Caki2 (cell line): ENCODE results near the gene MYH10. TPM values are rescaled to one million over a fixed set of nuclear protein-coding genes. Genes with fewer than 3 reads are reported as not detected.
"Not testable (repeated sequence)": the region's sequence is repeated elsewhere in the genome, so short reads cannot be mapped to it uniquely, and the experiment has no call there.

Experiments
- DNase-seq: peaks from one replicate; pipeline ENCODE4 v3.0.0-alpha.2; 2015; ENCODE audit warnings: low read depth
- in situ Hi-C: cut with HindIII; loops from 2 replicates; pipeline ENCODE4 v1.10.0; 2016; ENCODE audit warnings: low sequenced_read_pairs, low pct_unique_long_range_greater_than_20kb, mixed read lengths
- total RNA-seq: library from RNA; depleted of rRNA; stranded (reverse); fragments of >200 nt; shearing (Covaris generic); gene quantifications from 2 replicates; pipeline ENCODE4 v1.2.3, GENCODE V29; 2014; ENCODE audit warnings: low replicate concordance; rRNA removed

MYH10 gene
- total RNA-seq, result 3.4 and 4.3 TPM in 2 replicates

DNA sequence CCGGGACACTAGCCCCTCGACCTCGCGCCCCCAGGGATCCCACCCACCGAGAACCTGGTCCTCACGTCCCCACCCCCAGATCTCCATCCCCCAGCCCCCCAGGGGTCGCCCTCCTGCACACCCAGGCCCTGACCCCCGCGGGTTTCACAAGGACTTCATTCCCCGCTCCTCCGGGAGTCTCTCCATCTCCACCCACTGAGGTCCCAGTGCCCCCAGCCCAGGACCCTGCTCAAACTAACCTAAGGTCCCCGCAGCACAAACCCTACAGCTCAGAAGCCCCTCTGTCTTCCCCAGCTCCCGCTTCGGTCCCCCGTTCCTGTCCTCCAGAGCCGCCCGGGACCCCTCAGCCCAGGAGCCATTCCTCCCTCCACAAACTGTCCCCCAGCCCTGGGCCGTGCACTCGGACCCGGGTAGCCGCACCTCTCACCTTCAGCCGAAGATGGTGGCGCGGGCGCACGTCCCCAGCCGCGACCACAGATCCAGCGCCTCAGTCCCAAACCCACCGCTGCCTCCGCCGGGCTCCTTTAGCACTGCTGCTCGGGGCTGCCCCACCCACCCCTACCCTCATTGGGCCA lies at the start of gene MYH10:
Gene MYH10, minus strand, starts transcription at position 499 of the 575 bp plus-strand sequence. CDS start 7,479 bp downstream, outside the sequence.
- in situ Hi-C loops, result no loop called here
- DNase-seq, result no peak

DNA sequence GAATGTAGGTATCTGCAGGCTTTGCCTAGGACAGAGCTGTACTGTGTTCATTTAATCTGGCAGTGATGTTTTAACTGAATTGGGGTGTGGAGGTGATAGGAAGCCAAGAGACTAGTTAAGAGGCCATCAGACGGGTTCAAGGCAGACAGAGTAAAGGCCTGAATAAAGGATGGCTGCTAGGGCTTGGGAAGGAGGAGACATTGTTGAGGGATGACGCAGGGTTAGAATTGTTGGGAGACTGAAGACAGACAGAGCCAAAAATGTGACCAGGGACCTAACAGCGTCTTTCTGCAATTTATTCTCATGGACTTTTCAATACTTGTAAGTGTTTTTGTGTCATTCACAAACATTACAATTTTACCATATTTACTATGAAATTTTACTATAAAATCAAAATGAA lies 48.6 kb upstream of the MYH10 start:
- in situ Hi-C loops, result no loop called here

DNA sequence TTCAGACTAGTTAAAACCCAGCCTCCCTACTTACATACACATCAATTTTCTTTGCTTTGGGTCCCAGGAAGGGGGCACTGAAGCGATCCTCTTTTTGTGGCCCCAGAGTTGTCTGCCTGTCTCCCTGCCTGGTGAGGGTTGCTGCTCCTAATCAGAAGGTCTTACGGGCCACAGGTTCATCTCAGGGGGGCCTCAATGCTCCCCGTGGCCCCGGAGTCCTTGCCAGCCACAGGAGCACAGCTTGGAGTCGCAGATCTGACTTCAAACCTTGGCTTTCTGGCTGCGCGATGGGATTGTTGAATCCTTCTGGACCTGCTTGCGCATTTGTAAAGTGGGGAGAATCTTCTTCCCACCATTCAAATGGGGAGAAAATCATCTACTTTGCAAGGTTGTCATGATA lies 44.8 kb upstream of the MYH10 start:
- in situ Hi-C loops, result no loop called here
- DNase-seq, result no peak

More for the DNA sequence above, 48.6 kb upstream of the MYH10 start:
- DNase-seq, result no peak

DNA sequence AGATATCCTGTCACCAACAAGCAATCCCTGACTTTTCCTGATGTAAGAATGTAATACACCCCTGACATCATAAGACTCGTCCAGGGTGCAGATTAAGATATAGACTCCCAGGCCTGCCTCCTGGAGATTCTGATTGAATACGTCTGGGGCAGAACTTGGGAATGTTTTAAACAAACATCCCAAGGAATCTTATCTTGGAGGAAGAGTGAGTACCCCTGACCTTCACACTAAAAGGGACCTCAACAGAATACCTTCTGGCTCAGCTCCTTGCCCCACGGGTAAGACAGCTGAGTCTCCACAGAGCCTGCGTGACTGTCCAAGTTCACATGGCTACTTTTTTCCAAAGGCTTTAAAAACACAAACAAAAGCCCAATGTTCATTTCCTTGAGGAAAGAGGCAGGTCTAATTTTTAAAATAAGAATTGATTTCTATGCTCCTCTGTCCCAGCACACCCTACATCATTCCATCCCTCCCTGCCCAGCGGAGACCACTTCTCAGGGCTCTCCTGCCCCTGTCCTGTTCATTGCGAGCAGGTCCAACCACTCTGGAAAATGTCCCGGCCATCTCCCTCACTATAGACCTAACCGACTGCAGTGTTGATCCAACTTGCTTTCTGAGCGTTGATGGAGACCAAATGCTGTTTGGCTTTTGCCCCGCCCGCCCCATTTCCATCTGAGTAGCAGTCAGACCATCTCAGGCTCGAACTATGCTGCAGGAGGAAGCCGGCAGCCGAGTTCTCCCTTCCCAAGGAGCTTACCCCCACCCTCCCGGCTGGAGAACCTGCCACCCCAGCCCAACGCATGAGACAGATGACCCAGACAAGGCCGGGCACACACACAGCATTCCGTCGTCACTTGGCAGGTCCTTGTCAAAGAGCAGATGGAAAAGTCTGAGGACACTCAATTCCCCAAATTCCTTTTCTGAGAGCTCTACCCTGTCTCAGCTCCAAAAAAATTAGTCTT lies 44.1 kb upstream of the MYH10 start:
- in situ Hi-C loops, result no loop called here
- DNase-seq, result no peak

DNA sequence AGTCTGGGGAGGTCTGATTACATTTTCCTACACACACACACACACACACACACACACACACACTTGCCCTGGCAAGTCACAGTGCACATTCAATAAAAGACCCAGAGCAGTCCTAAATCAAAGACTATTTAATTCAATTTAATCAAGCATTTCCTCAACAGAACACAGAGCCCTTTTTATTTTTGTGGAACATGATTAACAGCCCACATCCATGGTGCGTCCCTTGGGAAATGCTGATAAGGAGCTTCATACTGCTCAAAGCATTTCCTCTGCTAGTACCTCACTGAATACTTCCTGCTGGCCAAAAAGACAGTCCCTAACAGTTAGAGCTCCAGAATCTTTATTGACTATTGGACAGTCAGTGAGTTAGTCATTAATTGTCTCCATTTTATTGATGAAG lies 43.1 kb upstream of the MYH10 start:
- no peak for DNase-seq
- in situ Hi-C loops, result no loop called here

DNA sequence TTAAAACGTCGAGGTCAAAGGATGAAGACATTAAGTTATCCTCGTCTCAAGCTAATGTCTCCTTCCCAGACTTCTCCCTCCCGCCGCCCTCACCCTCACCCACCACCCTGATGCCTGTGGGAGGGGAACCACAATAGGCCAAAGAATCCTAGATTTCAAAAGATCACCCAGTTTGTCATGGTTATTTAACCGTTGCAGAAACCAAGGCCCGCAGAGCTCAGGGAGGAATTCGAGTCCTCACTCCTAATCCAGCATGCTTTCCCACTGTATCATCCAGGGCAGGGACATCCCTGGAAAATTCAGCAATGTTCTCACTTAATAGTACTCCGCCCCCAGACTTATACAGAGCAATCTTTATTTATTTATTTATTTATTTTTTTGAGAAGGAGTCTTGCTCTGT lies 41.8 kb upstream of the MYH10 start:
- DNase-seq, result no peak
- in situ Hi-C loops, result no loop called here

DNA sequence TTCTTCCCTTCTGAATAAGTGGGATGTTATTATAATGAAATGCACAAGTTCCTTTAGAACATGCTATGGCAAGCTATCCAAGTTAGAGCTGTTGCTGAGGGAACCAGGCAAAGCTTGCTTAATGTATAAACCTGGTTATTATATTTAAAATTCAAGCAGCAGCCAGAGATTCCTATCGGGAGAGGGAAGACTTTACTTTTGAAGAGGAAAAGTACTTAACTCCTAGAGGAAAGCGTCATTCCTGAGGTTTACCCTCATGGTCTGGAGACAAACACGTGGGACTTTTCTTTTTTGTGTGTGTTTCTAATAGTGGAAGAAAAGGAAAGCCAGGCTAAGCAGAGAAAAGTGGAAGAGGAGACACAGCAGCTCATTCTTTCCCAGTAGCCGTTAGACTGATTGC lies 39.9 kb upstream of the MYH10 start:
- DNase-seq, result no peak
- in situ Hi-C loops, result no loop called here

DNA sequence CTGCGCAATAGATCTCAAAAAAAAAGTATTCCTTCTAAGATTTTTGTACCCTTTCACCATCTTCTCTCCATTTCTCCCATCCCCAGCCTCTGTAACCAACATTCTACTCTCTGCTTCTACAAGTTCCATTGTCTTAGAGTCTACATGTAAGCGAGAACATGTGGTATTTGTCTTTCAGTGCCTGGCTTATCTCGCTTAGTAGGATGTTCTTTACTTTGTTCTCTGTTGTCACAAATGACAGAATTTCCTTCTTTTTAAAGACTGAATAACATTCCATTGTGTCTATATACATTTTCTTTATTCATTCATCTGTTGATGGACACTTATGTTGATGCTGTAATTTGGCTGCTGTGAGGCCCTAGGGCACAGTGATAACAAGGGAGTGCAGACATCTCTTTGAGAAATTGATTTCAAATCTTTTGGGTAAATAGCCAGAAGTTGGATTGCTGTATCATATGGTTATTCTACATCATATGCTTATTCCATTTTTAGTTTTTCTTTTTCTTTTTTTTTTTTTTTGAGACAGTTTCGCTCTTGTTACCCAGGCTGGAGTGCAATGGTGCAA lies 37.7 kb upstream of the MYH10 start:
- in situ Hi-C loops, result no loop called here
- DNase-seq, result no peak

DNA sequence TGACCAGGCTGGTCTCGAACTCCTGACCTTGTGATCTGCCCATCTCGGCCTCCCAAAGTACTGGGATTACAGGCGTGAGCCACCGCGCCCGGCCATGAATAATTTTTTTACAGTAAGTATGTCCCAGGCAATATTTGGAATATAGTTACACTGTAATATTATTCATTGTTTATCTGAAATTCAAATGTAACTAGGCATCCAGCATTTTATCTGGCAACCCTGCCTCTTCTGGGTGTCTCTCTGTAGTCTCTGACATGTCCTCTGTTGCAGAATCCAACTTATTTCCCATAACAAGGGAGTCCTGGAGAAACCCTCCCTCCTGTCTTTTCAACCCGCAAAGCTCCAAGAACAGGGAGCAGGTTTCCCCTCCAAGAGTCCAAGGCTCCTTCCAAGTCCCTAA lies 36.9 kb upstream of the MYH10 start:
- in situ Hi-C loops, result no loop called here
- no peak for DNase-seq

DNA sequence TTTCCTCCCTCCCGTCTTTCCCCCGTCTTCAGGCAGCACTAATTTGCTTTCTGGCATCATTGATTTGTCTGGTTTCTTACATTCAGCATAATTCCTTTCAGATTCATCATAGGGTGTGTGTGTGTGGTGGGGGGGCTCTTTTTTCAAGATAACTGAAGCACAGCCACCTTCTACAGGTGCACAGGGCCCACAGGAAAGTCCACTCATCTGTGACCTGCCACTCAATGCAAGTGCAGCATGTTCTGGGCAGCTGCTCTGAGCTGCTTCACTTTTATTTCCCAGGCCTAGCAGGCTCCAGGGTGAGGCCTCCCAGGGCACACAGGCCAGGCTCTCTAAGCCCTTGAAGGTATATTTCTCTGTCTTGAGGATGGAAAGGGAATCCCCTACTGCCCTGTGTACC lies 35.2 kb upstream of the MYH10 start:
- in situ Hi-C loops, result no loop called here
- no peak for DNase-seq

DNA sequence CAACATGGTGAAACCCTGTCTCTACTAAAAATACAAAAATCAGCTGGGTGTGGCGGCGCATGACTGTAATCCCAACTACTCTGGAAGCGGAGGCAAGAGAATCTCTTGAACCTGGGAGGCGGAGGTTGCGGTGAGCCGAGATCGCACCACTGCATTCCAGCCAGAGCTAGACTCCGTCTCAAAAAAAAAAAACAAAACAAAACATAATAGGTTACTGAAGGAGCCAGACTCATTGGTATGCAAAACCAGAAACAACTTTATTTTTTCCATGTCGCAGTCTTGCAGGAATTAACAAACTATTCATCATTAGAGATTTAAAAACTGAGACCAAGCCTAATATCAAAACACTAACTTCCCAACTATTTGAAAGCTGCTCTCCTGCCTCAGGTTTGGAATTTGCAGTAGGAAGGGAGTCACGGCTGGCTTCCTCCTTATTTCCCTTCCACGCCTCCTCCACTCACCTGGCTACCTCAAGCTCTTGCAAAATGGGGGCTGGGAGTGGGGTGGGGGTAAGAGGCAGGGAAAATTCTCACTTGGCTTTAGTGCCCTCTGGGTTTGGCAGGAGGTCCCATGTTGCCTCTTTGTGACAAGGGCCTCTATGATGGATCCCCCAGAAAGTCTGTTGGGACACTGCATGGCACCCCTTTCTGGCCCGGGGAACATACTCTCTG lies 34.1 kb upstream of the MYH10 start:
- in situ Hi-C loops, result no loop called here
- DNase-seq, result no peak

DNA sequence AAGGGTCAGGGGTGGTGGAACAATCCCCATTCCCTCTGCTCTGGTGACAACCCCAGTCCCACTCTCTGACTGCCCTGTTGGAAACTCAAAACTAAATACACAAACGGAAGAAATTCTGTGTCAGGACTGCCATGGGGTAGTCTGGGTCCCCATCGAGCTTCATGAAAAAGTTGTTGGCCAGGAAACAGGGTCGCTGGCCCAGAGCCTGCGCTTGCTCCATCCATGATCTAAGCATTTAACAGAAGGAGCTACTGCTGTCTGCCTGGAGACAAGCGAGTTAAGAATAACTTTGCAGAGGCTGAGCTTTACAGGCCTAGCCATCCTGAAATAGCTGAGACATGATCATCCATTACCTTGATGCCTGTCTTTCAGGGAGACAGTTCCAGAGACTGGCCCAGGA lies 32.4 kb upstream of the MYH10 start:
- no peak for DNase-seq
- in situ Hi-C loops, result no loop called here

DNA sequence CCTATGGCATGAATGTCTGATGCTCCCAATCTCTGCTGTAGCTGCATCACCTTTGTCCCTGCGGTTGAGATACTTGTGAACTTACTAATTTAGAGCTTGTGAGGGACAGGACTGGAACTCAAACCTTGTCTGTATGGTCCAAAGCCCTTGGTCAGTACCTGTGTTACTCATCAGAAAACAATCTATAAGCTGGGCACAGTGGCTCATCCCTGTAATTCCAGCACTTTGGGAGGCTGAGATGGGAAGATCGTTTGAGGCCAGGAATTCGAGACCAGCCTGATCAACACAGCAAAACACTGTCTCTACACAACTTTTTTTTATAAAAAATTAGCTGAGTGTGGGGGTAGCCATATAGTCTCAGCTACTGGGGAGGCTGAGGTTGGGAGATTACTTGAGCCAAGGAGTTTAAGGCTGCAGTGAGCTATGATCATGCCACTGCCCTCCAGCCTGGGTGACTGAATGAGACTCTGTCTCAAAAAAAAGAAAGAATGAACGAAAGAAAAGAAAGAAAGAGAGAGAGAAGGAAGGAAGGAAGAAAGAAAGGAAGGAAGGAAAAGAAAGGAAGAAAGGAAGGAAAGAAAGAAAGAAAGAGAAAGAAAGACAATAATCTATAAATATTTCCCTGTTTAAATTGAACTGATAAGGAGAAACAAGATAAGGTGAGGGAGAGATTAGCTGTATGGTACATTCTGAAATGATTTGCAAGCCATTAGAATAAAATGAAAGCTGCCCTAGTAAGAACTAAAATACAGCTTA lies 31.7 kb upstream of the MYH10 start:
- in situ Hi-C loops, result no loop called here
- DNase-seq, result no peak

DNA sequence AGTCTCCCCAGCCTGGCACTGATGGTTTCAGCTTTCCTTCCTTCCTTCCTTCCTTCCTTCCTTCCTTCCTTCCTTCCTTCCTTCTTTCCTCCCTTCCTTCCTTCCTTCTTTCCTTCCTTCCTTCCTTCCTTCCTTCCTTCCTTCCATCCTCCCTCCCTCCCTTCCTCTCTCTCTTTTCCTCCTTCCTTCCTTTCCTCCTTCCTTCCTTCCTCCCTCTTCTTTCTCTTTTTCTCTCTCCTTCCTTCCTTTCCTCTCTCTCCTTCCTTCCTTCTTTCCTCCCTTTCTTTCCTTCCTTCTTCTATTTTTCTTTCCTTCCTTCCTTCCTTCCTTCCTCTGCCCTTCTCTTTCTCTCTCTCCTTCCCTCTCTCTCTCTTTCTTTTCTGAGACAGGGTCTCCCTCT lies 30.2 kb upstream of the MYH10 start:
- in situ Hi-C loops, DNase-seq: not testable (repeated sequence)

DNA sequence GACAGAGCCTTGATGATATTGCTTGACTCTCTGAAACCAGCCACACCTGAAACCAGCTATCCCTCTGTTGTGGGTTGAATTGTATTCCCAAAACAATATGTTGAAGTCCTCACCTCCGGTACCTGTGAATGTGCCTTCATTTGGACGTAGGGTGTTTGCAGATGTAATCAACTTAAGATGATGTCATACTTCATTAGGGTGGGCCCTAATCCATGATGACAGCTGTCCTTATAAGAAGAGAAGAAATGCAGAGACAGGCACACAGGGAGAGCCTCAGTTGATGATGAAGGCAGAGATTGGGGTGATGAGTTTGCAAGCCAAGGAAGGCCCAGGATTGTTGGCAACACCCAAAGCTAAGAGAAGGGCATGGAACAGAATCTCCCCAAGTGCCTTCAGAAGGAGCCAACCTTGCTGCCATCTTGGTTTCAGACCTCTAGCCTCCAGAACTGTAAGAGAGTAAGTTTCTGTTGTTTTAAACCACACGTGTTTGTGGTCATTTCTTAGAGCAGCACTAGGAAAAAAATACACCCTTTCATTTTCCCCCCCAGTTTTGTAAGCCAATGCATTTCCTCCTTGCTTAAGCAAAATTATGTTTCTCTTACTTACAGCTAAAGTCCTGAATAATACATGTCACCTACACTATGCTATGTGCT lies 29.4 kb upstream of the MYH10 start:
- DNase-seq, result no peak

DNA sequence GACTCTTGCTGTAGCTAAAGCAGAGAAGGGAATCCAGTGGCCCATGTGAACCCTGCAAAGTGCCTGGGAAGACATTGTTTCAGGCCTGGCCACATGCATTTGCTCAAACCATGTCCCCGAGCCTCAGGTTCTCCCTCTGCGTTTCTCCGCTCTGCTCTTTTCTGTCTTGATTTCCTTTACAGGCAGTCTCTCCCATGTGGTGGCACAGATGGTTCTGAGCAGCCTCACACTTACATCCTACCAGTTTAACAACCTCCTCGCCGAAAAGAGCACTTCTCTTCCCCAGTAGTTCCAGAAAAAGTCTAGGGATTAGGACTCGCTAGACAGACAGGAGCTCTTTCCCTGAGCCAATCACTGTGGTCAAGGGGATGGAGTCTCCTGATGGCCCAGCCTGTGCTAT lies 28.3 kb upstream of the MYH10 start:
- DNase-seq, result no peak
- in situ Hi-C loops, result no loop called here

More for the DNA sequence above, 29.4 kb upstream of the MYH10 start:
- in situ Hi-C loops, result no loop called here

DNA sequence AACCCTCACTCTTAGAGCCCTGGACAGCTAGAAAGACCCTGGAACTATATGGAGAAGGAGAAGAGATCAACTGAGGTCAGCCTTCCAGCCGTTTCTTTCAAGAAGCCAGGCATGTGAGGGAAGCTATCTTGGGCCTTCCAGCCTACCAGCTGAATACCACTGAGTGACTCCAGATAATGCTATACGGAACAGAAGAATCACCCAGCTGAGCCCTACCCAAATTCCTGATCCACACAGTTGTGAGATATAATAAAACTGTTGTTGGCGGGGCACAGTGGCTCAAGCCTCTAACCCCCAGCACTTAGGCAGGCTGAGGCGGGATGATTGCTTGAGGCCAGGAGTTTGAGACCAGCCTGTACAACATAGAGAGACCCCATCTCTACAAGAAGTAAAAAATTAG lies 26.2 kb upstream of the MYH10 start:
- in situ Hi-C loops, result no loop called here
- no peak for DNase-seq

DNA sequence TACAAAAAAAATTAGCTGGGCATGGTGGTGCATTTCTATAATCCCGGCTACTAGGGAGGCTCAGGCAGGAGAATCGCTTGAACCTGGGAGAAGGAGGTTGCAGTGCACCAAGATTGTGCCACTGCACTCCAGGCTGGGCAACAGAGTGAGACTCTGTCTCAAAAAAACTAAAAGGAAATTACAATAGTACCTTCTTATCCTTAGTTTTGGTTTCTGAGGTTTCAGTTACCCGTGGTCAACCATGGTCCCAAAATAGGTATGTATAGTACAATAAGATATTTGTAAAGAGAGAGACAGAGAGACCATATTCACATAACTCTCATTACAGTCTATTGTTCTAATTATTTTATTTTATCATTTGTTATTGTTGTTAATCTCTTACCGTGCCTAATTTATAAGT lies 24.3 kb upstream of the MYH10 start:
- DNase-seq, result no peak
- in situ Hi-C loops, result no loop called here
